ENCODE data around the gene ICAM4.
"Not testable (repeated sequence)": the region's sequence is repeated elsewhere in the genome, so short reads cannot be mapped to it uniquely, and the experiment has no call there.

ICAM4 gene

GRCh38 chr19:10269333-10270179, 17.2 kb upstream of the ICAM4 start:
- peak; percentile 63 for DNase-seq

DNA sequence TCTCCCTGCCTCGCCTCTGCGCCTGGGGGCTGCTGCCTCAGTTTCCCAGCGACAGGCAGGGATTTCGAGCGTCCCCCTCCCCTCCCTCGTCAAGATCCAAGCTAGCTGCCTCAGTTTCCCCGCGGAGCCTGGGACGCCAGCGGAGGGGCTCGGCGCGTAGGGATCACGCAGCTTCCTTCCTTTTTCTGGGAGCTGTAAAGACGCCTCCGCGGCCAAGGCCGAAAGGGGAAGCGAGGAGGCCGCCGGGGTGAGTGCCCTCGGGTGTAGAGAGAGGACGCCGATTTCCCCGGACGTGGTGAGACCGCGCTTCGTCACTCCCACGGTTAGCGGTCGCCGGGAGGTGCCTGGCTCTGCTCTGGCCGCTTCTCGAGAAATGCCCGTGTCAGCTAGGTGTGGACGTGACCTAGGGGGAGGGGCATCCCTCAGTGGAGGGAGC, 16.6 kb upstream of the ICAM4 start:
- no peak for DNase-seq

GRCh38 chr19:10270616-10271394, 15.9 kb upstream of the ICAM4 start, which contains the start of gene ICAM1:
Gene ICAM1, plus strand, starts transcription at chr19:10271120. Its CDS starts 40 bp downstream, at chr19:10271160.
- peak; percentile 35 for DNase-seq

DNA sequence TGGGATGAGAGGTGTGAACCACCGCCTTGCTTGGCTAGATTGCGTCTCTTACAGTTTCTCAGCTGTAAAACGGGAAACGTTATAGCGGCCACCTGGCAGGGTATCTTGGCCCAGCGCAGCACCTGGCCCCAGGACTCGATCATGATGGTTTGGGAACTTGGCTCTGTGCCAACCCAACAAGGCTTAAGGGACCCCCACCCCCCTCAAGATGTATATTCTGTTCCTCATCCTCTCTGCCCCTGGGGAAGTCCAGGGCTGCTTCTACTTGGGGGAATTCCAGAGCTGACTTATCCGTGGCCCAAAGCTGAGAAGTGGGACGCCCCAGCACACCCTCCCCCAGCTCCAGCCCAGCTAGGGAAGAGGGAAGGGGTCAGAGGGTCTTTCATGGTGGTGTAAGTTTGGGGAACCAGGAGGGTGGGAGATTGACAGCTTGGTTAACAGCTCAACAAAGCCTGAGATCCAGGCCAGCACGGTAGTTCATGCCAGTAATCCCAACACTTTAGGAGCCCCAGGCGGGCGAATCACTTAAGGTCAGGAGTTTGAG, 15.1 kb upstream of the ICAM4 start:
- no peak for DNase-seq

- DNase-seq: no peak
These were observed 12.2 kb upstream of the ICAM4 start for GRCh38 chr19:10274589-10274988.

- no peak for DNase-seq
These were observed 8.8 kb upstream of the ICAM4 start for GRCh38 chr19:10277795-10278589.

DNA sequence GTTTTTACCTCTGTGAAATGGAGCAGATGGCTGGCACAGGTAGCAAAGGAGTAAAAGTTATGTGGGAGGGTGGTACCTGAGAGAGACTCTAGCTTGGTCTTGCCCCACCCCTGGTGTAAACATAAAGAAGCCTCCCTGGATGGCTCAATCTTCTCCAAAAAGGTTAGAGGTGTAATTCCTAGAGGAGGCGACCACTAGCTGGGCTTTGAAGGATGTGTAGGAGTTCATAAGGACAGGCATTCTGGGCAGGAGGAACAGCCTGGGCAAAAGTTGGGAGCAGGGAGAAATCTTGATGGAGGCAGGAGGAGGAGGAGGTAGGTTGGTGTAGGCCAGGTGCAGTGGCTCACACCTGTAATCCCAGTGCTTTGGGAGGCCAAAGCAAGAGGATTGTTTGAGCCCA, 7.8 kb upstream of the ICAM4 start:
- no peak for DNase-seq

- DNase-seq: no peak
These were observed 6.9 kb upstream of the ICAM4 start for GRCh38 chr19:10279737-10280442.

DNA sequence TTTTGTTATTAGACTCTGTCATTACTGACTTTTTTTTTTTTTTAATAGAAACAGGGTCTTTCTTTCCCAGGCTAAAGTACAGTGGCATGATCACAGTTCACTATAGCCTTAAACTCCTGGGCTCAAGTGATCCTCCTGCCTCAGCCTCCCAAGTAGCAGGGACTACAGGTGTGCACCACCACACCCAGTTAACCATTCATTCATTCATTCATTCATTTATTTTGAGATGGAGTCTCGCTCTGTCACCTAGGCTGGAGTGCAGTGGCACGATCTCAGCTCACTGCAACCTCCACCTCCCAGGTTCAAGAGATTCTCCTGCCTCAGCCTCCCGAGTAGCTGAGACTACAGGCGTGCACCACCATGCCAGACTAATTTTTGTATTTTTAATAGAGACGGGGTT, 4.7 kb upstream of the ICAM4 start:
- DNase-seq: not testable (repeated sequence)

DNA sequence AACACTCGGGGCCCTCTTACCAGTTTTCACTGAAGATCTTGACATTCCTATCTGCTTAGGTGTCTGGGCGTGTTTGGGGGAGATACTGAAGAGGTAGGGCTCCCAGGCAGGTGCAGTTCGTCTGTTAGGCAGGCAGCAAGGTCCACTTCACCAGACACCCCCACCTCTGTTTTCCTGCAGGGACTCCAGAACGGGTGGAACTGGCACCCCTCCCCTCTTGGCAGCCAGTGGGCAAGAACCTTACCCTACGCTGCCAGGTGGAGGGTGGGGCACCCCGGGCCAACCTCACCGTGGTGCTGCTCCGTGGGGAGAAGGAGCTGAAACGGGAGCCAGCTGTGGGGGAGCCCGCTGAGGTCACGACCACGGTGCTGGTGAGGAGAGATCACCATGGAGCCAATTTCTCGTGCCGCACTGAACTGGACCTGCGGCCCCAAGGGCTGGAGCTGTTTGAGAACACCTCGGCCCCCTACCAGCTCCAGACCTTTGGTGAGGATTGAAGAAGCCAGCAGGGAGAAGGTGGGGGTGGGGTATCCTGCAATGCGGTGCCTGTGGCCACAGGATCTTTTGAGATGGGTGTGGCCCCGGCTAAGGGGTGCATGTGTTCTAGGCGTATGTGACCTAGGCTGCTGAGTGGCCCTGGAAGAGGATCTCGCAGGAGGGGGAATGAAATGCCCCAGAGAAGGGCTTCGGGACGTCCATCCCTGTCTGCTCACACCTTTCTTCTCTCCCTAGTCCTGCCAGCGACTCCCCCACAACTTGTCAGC, 3.3 kb upstream of the ICAM4 start:
- no peak for DNase-seq

GRCh38 chr19:10284065-10284959, 2.4 kb upstream of the ICAM4 start:
- no peak for DNase-seq

- no peak for DNase-seq
These were observed 1.8 kb upstream of the ICAM4 start for GRCh38 chr19:10284960-10285278.

DNA sequence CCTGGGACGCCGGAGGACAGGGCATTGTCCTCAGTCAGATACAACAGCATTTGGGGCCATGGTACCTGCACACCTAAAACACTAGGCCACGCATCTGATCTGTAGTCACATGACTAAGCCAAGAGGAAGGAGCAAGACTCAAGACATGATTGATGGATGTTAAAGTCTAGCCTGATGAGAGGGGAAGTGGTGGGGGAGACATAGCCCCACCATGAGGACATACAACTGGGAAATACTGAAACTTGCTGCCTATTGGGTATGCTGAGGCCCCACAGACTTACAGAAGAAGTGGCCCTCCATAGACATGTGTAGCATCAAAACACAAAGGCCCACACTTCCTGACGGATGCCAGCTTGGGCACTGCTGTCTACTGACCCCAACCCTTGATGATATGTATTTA, 1.4 kb upstream of the ICAM4 start:
- no peak for DNase-seq

DNA sequence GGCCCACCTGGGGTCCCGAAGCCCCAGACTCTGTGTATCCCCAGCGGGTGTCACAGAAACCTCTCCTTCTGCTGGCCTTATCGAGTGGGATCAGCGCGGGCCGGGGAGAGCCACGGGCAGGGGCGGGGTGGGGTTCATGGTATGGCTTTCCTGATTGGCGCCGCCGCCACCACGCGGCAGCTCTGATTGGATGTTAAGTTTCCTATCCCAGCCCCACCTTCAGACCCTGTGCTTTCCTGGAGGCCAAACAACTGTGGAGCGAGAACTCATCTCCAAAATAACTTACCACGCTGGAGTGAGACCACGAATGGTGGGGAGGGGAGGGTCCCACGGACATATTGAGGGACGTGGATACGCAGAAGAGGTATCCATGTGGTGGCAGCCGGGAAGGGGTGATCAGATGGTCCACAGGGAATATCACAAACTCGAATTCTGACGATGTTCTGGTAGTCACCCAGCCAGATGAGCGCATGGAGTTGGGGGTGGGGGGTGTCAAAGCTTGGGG, 2.0 kb downstream of the ICAM4 start:
- DNase-seq: peak; percentile 41

DNA sequence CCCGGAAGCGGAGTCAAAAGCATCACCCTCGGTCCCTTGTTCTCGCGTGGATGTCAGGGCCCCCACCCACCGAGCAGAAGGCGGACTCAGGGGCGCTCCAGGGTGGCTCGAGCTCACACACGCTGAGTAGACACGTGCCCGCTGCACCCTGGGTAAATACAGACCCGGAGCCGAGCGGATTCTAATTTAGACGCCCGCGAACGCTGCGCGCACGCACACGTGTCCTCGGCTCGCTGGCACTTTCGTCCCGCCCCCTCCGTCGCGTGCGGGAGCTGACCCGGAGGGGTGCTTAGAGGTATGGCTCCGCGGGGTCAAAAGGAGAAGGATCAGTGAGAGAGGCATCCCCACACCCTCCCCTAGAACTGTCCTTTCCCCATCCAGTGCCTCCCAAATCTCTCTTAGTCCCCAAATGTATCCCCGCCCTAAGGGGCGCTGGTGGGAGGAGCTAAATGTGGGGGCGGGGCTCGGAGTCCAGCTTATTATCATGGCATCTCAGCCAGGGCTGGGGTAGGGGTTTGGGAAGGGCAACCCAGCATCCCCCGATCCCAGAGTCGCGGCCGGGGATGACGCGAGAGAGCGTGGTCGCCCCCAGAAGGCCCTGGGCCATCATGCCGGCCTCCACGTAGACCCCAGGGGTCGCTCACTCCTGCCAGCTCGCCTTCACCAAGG, 2.5 kb downstream of the ICAM4 start:
- DNase-seq: no peak

GRCh38 chr19:10289836-10290356, 3.1 kb downstream of the ICAM4 start, which contains the start of gene ICAM5:
Gene ICAM5, plus strand, starts transcription at chr19:10289952. Its CDS starts 92 bp downstream, at chr19:10290044.
- DNase-seq: no peak

GRCh38 chr19:10290357-10290875, 3.7 kb downstream of the ICAM4 start:
- DNase-seq: no peak

DNA sequence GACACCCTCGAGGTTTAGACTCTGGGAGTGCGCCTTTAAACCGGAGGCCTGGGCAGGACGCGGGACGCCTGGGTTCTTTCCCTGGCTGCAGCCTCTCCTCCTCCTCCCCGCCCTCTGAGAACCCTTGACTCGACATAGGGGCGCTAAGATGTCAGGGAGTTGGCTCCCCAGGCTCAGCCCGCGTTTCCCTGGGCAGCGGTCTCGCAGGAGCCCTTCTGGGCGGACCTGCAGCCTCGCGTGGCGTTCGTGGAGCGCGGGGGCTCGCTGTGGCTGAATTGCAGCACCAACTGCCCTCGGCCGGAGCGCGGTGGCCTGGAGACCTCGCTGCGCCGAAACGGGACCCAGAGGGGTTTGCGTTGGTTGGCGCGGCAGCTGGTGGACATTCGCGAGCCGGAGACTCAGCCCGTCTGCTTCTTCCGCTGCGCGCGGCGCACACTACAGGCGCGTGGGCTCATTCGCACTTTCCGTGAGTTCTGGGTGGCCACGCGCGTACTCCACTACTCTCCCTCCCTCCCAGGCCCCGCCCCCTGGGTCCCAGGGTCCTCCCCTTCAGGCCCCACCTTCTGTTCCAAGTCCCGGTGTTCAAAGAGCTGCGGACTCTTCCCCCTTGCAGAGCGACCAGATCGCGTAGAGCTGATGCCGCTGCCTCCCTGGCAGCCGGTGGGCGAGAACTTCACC, 4.3 kb downstream of the ICAM4 start:
- DNase-seq: no peak

All from fibroblast of upper back skin (primary cell).